HG02852 (cell line): Measurements from ENCODE around the gene CHSY1.
A peak's percentile ranks its signal among the peaks of the same experiment; 100 is the strongest.

Experiments
- ATAC-seq: cut with Tn5 transposase; IDR thresholded peaks from one replicate; pipeline ENCODE4 v1.9.1; 2021; ENCODE audit warnings: mild to moderate bottlenecking, moderate library complexity; ENCODE audit not compliant: unreplicated experiment

The CHSY1 gene

GRCh38 chr15:101156509-101157159 is 95.2 kb downstream of the CHSY1 start:
- ATAC-seq, result peak; percentile 90

DNA sequence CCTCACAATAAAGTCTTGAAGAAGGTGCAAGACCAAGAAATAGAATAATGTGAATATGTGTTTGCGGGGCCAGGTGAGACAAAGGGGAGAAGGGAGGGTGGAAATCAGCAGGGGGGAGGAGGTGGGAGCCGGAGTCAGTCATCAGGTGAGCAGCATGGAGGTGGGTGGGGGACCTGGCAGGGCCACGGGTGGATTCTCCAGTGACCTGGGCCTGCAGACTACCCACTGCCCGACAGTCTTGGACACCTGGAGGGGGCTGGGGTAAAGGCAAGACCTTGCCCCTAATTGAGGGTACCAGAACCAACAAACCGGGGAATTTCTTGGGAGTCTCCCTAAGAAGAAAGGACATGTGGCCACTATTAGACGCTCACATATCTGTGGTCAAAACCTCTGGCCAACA is 95.8 kb downstream of the CHSY1 start:
- ATAC-seq, result peak; percentile 3

DNA sequence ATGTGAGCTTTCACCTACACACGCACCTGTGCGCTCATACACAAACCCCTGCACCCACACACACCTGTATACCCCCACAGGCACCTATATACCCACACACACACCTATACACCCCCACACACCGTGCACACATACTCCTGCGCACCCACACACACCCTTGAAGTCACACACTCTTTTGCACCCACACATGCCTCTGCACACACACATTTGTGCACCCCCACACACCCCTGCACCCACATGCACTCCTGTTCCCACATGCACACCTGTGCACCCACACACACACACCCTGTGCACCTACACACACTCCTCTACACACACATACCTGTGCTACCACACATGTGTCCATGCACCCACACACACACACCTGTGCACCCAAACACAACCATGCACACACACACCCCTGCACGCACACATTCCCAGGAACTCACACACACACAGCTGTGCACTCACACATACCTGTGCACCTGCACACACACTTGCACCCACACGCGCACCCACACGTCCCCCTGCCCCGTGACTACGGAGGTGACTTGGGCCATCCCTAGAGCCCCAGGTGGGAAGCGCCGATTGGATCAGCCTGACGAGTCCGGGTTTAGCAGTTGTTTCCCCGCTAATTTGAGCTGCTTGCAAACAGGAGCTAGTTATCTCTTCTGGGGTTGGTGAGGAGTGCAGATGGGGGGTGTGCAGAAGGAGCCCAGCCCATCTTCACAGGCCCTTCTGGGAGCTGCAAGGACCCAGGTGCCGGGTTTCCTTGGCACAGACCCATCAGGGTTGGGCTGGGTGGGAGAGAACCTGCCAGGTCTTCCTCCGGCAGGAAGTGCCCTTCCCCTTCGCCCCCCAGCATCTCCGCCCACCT is 97.8 kb downstream of the CHSY1 start:
- ATAC-seq, result no peak

DNA sequence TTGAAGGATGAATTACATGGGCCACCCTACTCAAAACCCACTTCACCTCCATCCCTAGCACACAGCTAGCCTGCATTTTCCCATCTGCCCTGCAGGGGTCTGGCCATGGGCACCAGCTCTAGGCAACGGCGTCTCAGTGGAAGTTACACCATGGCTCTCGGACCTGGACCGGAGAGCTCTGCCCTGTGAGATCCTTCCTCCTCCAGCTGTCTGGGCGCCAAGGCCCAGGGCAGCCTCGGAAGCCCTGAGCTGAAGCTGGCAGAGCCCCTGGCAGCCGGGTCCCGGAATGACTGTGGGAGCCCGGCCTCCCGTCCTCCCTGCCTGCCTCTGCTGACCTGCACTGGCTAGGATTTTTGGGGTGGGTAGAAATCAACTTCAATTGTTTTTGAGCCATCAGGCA is 98.9 kb downstream of the CHSY1 start:
- ATAC-seq, result no peak

DNA sequence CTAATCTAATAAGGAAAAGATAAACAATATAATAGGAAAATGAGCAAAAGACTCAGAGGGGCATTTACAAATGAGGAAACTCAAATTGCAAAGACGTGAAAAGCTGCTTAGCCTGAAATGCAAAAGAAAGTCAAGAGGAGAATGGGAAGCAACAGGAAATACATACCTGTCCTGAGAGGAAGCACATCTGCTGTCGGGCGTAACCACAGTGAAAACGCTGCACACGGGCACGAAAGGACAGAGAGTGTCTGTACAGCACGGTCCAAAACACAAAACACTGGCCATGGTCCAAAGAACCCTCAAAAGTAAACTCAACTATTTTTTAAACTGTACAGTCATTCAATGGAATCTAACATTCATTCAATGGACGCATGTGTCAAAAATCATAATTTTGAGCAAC is 100.6 kb downstream of the CHSY1 start:
- no peak for ATAC-seq

DNA sequence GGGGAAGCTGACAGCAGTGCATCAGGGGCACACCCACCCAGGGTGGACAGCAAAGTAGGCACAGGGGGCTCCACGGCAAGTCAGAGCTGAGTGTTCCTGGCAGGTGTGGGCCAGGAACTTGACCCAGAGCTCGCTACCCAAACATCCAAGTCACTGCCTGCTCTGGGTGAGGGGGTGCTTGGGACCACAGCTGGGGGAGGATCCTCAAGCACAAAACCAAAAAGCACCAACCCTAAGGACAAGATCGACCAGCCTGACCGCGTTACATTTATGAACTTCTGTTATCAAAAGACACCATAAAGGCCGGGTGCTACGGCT is 101.2 kb downstream of the CHSY1 start:
- no peak for ATAC-seq

DNA sequence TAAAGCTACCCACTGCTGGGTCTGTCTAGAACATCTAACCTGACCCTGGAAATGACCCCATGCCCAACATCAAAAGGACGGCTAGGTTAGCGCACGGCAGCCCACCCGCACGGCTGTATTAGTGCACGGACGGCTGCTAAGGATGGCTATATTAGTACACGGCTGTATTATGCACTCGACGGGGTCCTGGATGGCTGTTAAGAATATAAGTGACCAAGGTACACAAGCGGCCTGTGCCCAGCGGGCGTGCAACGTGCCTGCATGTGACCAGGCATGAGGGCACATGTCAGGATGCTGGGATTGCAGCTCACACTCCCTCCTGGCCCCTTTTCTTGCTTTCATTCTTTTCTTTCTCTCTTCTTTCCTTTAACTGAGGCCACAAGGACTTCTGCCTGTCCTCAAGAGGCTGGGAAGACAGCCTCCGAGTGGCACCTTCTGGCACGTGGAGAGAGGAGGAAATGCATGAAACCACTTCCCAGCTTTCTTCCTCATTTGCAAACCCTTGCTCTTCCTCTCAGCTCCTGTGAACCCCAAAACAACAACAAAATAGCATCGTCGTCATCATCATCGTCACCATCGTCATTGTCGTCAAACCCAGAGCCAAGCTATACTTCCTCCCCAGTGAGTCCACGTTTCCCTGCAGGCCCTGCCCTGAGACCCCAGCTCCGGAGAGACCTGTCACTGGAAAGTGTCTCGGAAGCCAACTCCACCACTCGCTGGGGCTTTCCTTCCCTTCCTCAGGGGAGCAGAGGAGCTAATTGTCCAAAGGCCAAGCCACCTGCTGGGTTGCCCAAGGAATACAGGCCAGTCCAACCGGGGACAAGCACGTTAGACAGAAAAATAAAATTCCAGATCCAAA is 101.8 kb downstream of the CHSY1 start:
- no peak for ATAC-seq

GRCh38 chr15:101148881-101149664 is 102.8 kb downstream of the CHSY1 start:
- ATAC-seq, result no peak

DNA sequence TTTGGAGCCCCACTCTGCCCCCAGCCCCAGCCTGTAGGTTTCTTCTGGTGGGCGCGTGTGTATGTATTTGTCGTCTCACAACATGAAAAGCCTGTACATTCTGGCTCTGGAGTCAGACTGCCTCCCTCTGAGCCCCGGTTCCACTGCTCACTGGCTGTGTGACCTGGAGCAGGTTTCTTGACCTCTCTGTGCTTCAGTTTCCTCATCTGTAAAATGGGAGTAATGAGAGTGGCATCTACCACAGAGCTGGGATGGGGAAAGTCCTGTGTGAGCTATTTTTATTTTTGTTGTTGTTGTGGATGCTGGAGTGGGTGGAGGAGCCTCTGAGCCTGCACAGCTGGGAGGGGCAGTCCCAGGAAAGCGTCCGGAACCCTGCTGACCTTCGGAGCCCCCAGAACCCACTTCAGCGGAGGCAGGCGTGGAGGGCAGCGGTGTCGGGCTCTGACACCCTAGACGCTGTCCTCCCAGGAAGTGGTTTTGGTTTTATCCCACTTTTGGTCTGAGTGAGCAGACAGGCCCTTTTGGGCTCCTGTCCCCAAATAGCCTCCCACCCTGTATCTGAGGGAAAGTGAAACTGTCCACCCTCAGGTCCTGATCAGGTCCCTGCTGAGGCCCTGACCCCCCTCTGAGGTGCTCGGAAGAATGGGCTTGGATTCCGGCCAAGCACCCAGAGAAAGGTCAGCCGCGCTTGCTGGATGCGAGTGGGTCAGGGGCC is 103.5 kb downstream of the CHSY1 start:
- ATAC-seq, result peak; percentile 68

- no peak for ATAC-seq
Measured at GRCh38 chr15:101147181-101147580, 104.7 kb downstream of the CHSY1 start.

- no peak for ATAC-seq
Measured at GRCh38 chr15:101146118-101146702, 105.6 kb downstream of the CHSY1 start.

- no peak for ATAC-seq
Measured at GRCh38 chr15:101145362-101145761, 106.5 kb downstream of the CHSY1 start.

DNA sequence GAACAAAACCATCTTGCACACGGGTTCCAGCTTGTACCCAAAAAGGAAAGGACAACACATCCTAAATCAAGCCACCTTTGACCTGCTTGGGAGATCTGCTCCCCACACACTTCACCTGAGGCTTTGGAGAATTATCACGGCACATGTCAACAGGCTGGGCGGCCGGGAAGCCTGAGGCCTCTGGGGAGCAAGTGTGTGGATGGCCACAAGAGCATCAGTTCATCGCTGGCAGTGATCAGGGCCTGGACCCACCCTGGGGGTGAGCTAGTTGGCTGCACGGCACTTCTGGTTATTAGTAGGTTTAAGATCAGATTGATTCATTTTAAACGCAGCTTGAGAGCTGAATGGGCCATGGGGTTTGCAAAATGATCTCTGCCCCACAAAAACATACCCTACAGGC is 108.5 kb downstream of the CHSY1 start:
- no peak for ATAC-seq

- ATAC-seq, result no peak
Measured at GRCh38 chr15:101142711-101143110, 109.1 kb downstream of the CHSY1 start.

DNA sequence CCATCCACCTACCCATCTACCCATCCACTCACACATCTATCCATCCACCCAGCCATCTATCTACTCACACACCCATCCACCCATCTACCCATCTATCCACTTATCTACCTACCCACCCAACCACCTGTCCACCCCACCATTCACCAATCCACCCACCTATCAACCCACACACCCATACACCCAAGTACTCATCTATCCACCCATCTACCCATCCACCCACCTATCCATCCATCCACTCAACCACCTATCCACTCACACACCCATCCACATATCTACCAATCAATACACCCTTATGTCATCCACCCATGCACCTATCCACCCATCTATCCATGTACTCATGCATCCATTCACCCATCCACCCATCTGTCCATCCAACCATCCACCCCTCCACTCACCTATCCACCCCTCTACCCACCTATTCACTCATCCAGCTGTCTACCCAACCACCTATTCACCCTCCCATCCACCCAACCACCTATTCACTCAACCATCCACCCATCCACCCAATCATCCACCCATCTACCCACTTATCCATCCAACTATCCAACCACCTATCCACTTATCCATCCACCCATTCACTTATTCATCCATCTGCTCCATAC is 109.8 kb downstream of the CHSY1 start:
- no peak for ATAC-seq

- no peak for ATAC-seq
Measured at GRCh38 chr15:101140697-101141065, 111.2 kb downstream of the CHSY1 start.

DNA sequence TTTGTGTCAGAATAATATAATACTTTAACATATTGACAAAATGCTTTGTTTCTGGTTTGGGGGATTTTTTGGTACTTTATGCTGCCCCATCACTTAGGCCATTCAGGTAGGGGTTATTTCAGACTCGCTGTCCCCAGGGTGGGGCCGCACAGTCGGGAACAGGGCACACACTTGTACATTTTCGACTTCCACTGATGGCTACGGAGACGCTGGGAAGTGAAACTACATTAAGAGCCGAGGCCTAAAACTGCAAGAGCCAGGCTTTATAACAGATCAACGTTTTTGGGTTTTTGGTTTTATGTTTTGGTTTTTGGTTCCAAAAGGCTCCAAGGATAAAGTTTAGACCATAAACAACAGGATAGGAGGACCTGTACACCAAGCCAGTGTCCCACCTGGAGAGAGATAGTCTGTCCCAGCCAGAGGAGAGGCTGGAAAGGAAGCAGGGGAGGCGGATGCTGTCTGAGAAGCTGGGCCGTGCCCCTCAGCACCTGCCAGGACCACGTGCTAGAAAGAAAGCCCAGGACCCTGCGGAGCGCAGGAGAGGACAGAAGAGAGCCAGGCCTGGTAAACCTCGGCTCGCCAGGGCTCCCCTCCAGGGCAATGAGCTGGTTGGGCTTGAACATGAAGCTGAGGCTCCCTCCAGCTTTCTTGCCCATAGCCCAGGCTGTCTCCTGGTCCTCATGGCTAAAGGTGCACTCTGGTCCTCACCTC is 111.7 kb downstream of the CHSY1 start:
- no peak for ATAC-seq

- ATAC-seq, result peak; percentile 65
Measured at GRCh38 chr15:101138913-101139880, 112.7 kb downstream of the CHSY1 start.
